GM23338 (cell line): ENCODE measurements around the gene SLC26A11. TPM values are rescaled to one million over a fixed set of nuclear protein-coding genes. Genes with fewer than 3 reads are reported as not detected.

Experiments
- ATAC-seq: fragments of 200-7000 bp; cut with Tn5 transposase; 3 replicates; pipeline ENCODE4 v1.9.1; 2020
- DNase-seq: peaks from one replicate; pipeline ENCODE4 v3.0.0-alpha.2; 2015; ENCODE audit warnings: low spot score
- H2AFZ ChIP-seq: fragments of 200-600 bp; sonication (generic); 2 replicates; pipeline ENCODE4 v1.8.0; 2016; ENCODE audit warnings: antibody characterized with exemption, mild to moderate bottlenecking, moderate library complexity
- H3F3A ChIP-seq: fragments of 200-600 bp; sonication (generic); replicated peaks from 2 replicates; pipeline ENCODE4 v1.8.0; 2017; ENCODE audit warnings: antibody characterized with exemption, mixed run types, low read depth
- H3K27ac ChIP-seq: fragments of 200-600 bp; sonication (generic); 2 replicates; pipeline ENCODE4 v1.6.1; 2016; ENCODE audit warnings: low read depth
- H3K27me3 ChIP-seq: fragments of 200-600 bp; sonication (generic); 2 replicates; pipeline ENCODE4 v1.8.0; 2016; ENCODE audit warnings: mild to moderate bottlenecking, mixed run types, moderate library complexity; ENCODE audit not compliant: insufficient read depth
- H3K36me3 ChIP-seq: fragments of 200-600 bp; sonication (generic); 2 replicates; pipeline ENCODE4 v1.8.0; 2016; ENCODE audit warnings: mild to moderate bottlenecking; ENCODE audit not compliant: insufficient read depth
- H3K4me1 ChIP-seq: fragments of 200-600 bp; sonication (generic); 2 replicates; pipeline ENCODE4 v1.8.0; 2016; ENCODE audit warnings: mild to moderate bottlenecking, moderate library complexity; ENCODE audit not compliant: insufficient read depth
- H3K4me2 ChIP-seq: fragments of 200-600 bp; sonication (generic); 2 replicates; pipeline ENCODE4 v1.7.1; 2017; ENCODE audit warnings: mixed run types
- H3K4me3 ChIP-seq: fragments of 200-600 bp; sonication (generic); 2 replicates; pipeline ENCODE4 v1.6.1; 2016; ENCODE audit warnings: mixed run types
- H3K79me2 ChIP-seq: fragments of 200-600 bp; sonication (generic); replicated peaks from 2 replicates; pipeline ENCODE4 v1.8.0; 2017; ENCODE audit warnings: mild to moderate bottlenecking; ENCODE audit not compliant: insufficient read depth
- H3K9me2 ChIP-seq: fragments of 200-600 bp; sonication (generic); 2 replicates; pipeline ENCODE4 v1.8.0; 2017; ENCODE audit not compliant: insufficient read depth
- H4K20me1 ChIP-seq: fragments of 200-600 bp; sonication (generic); replicated peaks from 2 replicates; pipeline ENCODE4 v1.8.0; 2017; ENCODE audit warnings: mild to moderate bottlenecking; ENCODE audit not compliant: insufficient read depth
- H3K27ac Mint-ChIP-seq: 2 replicates; pipeline ENCODE4 v1.8.0; 2020; ENCODE audit warnings: inconsistent platforms, mild to moderate bottlenecking, moderate library complexity, mixed read lengths
- H3K27me3 Mint-ChIP-seq: 3 replicates; pipeline ENCODE4 v1.8.0; 2022; ENCODE audit warnings: low read depth, mild to moderate bottlenecking, moderate library complexity, mixed read lengths, inconsistent platforms; ENCODE audit not compliant: insufficient read depth, poor library complexity
- H3K36me3 Mint-ChIP-seq: 3 replicates; pipeline ENCODE4 v1.8.0; 2021; ENCODE audit warnings: low read depth, mild to moderate bottlenecking, inconsistent platforms, moderate library complexity, mixed read lengths
- H3K4me1 Mint-ChIP-seq: 3 replicates; pipeline ENCODE4 v1.8.0; 2020; ENCODE audit warnings: mild to moderate bottlenecking, inconsistent platforms, mixed read lengths
- H3K4me3 Mint-ChIP-seq: 3 replicates; pipeline ENCODE4 v1.8.0; 2021; ENCODE audit warnings: moderate library complexity, mild to moderate bottlenecking, inconsistent platforms, mixed read lengths
- H3K9me3 Mint-ChIP-seq: 3 replicates; pipeline ENCODE4 v1.8.0; 2020; ENCODE audit warnings: moderate library complexity, mild to moderate bottlenecking, inconsistent platforms, mixed read lengths
- CREB1 ChIP-seq: fragments of 250-450 bp; sonication (Bioruptor Pico); IDR thresholded peaks from 2 replicates; pipeline ENCODE4 v1.5.0; 2020; ENCODE audit warnings: low read depth, mild to moderate bottlenecking, moderate library complexity
- ETS1 ChIP-seq: IDR thresholded peaks from 2 replicates; pipeline ENCODE4 v1.6.1; 2016; ENCODE audit warnings: antibody characterized with exemption
- JUNB ChIP-seq: IDR thresholded peaks from one replicate; pipeline ENCODE4 v1.6.1; 2016; ENCODE audit warnings: antibody characterized with exemption; ENCODE audit not compliant: unreplicated experiment
- NANOG ChIP-seq: IDR thresholded peaks from 2 replicates; pipeline ENCODE4 v1.6.1; 2016; ENCODE audit warnings: antibody characterized with exemption, borderline replicate concordance
- ZNF462 ChIP-seq: fragments of 250-450 bp; sonication (Bioruptor Pico); IDR thresholded peaks from 2 replicates; pipeline ENCODE4 v1.5.0; 2020; ENCODE audit warnings: mild to moderate bottlenecking, moderate library complexity
- polyA plus RNA-seq: library from polyadenylated mRNA; unstranded; fragments of >200 nt; fragmentation: Nextera tagmentation; extraction: Ambion mirVana; gene quantifications from 2 replicates; pipeline ENCODE4 v1.2.1, GENCODE V29; 2016
- total RNA-seq: library from RNA; depleted of rRNA; stranded (reverse); fragments of >200 nt; shearing (Covaris generic); gene quantifications from 2 replicates; pipeline ENCODE4 v1.2.3, GENCODE V29; 2014

The SLC26A11 gene
- total and polyA plus RNA-seq, 2 experiments from 2014 or later, result 10.9 to 23.0 TPM

GRCh38 chr17:80228477-80228876 is 8.2 kb downstream of the SLC26A11 start (continued):
- no peak for TF ChIP-seq ZNF462 (CRISPR knock-in tag)
- TF ChIP-seq JUNB, result no peak
- no peak for TF ChIP-seq CREB1 (CRISPR knock-in tag)

- DNase-seq (no peak), ATAC-seq (no peak)
- Histone ChIP-seq H4K20me1 (no peaks in the 10 kb centered on the region), H3F3A (no peaks in the 10 kb centered on the region; the same call in 1 of the 2 replicates), H3K36me3 (peaks cover 12% of the 10 kb centered on the region), H2AFZ (no peak overlapping the region), H3K4me1 (peaks cover 7% of the 10 kb centered on the region; the same call in 1 of the 2 replicates), H3K27me3 (no peaks in the 10 kb centered on the region), H3K4me3 (no peak overlapping the region), H3K27ac (no peak overlapping the region), H3K4me2 (no peak overlapping the region), H3K9me2 (no peaks in the 10 kb centered on the region), H3K79me2 (no peaks in the 10 kb centered on the region)
- no peak overlapping the region for H3K27ac Mint-ChIP-seq
- H3K36me3 Mint-ChIP-seq, result peaks cover 37% of the 10 kb centered on the region
- H3K9me3 Mint-ChIP-seq, result peaks cover 18% of the 10 kb centered on the region
- H3K4me3 Mint-ChIP-seq, result no peak overlapping the region
- H3K4me1 Mint-ChIP-seq, result peaks cover 24% of the 10 kb centered on the region
- peaks cover 6% of the 10 kb centered on the region for H3K27me3 Mint-ChIP-seq
- no peak for TF ChIP-seq NANOG
- no peak for TF ChIP-seq ETS1
- no peak for TF ChIP-seq JUNB
These were observed 8.8 kb downstream of the SLC26A11 start for GRCh38 chr17:80229011-80229410.
